Measurements from ENCODE around the gene C1orf226.

The C1orf226 gene

DNA sequence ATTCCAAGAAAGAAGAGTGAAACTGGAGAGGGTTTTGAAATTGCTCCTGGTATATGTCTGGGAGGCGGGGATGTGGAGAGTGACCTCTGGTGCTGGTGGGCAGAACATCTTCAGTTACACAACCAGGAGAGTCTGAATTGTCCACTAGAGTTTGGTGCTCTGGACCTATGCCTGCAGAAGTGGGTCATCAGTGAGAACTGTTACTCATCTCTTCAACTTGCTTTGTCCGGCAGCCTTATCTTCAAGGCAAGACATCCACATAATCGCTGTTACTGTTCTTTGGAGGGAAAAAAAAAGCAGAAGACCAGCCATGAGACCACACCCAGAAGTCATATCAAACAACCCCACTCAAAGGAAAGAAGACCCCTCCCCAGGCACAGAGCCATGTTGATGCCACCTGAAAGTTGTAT, 15.5 kb downstream of the C1orf226 start:
- no peak for TF ChIP-seq POLR2A (IDR thresholded peaks at IDR 0.05; ENCODE audit: extremely low read depth, insufficient read length)
- TF ChIP-seq CTCF (IDR thresholded peaks at IDR 0.05; ENCODE audit: low read depth, low read length): no peak
- TF ChIP-seq MAX (IDR thresholded peaks at IDR 0.05; ENCODE audit: low read depth, low read length): no peak
- no peak for TF ChIP-seq MYC (IDR thresholded peaks at IDR 0.05; ENCODE audit: low read depth, low read length)
- no peak for DNase-seq (ENCODE audit: low read depth)
- no peak overlapping the region for H3K4me3 ChIP-seq (ENCODE audit: low read depth, low read length)

DNA sequence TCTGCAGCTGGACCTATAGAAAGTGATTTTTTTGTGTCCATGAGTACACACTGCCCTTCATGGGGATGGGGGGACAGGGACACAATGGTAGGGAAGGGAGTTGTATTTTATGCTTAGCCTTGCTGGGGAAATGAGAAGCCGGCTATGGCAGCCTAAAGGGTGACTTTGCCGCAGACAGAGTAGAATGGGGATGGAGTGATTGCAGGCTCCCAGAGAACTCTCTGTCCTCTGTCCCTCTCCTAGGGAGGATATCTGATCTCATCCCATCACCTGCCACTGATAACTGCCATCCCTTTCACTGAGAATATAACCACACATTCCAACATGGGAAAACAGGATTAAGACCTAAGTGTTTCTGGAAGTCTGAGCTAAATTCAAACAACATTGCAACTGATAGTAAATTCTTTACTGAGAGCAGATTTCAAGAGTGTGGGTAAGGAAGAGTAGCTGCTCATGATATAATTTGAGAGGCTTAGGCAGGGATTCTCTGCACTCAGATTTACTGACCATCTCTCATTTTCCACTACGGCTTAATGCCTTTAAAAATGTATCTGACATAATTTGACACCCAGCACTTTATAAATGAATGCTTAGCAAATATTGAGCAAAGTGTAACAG, 16.5 kb downstream of the C1orf226 start:
- H3K4me3 ChIP-seq (ENCODE audit: low read depth, low read length): no peak overlapping the region
- no peak for TF ChIP-seq CTCF (IDR thresholded peaks at IDR 0.05; ENCODE audit: low read depth, low read length)
- no peak for TF ChIP-seq MAX (IDR thresholded peaks at IDR 0.05; ENCODE audit: low read depth, low read length)
- TF ChIP-seq POLR2A (IDR thresholded peaks at IDR 0.05; ENCODE audit: extremely low read depth, insufficient read length): no peak
- no peak for TF ChIP-seq MYC (IDR thresholded peaks at IDR 0.05; ENCODE audit: low read depth, low read length)
- no peak for DNase-seq (ENCODE audit: low read depth)

GRCh38 chr1:162398999-162399580, 17.6 kb downstream of the C1orf226 start:
- H3K4me3 ChIP-seq (ENCODE audit: low read depth, low read length): no peak overlapping the region
- TF ChIP-seq POLR2A (IDR thresholded peaks at IDR 0.05; ENCODE audit: extremely low read depth, insufficient read length): no peak
- no peak for TF ChIP-seq CTCF (IDR thresholded peaks at IDR 0.05; ENCODE audit: low read depth, low read length)
- no peak for TF ChIP-seq MAX (IDR thresholded peaks at IDR 0.05; ENCODE audit: low read depth, low read length)
- TF ChIP-seq MYC (IDR thresholded peaks at IDR 0.05; ENCODE audit: low read depth, low read length): no peak
- no peak for DNase-seq (ENCODE audit: low read depth)

GRCh38 chr1:162400790-162401355, 19.3 kb downstream of the C1orf226 start:
- TF ChIP-seq CTCF (IDR thresholded peaks at IDR 0.05; ENCODE audit: low read depth, low read length): no peak
- no peak for TF ChIP-seq MYC (IDR thresholded peaks at IDR 0.05; ENCODE audit: low read depth, low read length)
- TF ChIP-seq POLR2A (IDR thresholded peaks at IDR 0.05; ENCODE audit: extremely low read depth, insufficient read length): no peak
- TF ChIP-seq MAX (IDR thresholded peaks at IDR 0.05; ENCODE audit: low read depth, low read length): no peak
- no peak overlapping the region for H3K4me3 ChIP-seq (ENCODE audit: low read depth, low read length)
- no peak for DNase-seq (ENCODE audit: low read depth)

DNA sequence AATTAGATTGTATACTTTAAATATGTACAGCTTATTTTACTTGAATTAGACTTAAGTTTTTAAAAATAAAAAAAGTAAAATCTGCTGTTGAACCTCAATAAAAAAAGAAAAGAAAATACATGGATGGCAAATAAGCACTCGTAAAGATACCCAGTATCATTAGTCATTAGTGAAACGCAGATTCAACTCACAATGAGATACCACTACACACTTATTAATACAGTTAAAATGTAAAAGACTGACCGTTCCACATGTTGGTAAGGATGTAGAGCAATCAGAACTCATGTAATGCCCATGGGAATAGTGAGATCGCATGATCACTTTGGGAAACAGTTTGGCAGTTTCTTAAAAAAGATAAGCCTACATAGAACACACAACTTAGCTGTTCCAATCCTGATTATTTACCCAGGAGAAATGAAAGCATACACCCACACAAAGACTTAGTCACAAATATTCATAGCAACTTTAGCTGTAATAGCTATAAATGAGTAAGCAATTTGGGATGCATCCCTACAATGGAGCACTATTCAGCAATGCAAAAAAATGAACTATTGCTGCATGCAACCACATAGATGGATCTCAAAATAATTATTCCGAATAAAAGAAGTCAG, 23.1 kb downstream of the C1orf226 start:
- TF ChIP-seq CTCF (IDR thresholded peaks at IDR 0.05; ENCODE audit: low read depth, low read length) (no peak), MYC (IDR thresholded peaks at IDR 0.05; ENCODE audit: low read depth, low read length) (no peak), MAX (IDR thresholded peaks at IDR 0.05; ENCODE audit: low read depth, low read length) (no peak), POLR2A (IDR thresholded peaks at IDR 0.05; ENCODE audit: extremely low read depth, insufficient read length) (no peak)
- no peak overlapping the region for H3K4me3 ChIP-seq (ENCODE audit: low read depth, low read length)
- DNase-seq (ENCODE audit: low read depth): no peak
